ENCODE measurements around the gene UNKL. TPM values are rescaled to one million over a fixed set of nuclear protein-coding genes. Genes with fewer than 3 reads are reported as not detected.

UNKL gene
- total RNA-seq, 4 donors from 2014 or later: 31.8 to 38.8 (median 35.8) TPM

- no peak overlapping the region for H3K27ac ChIP-seq
- no peaks in the 10 kb centered on the region for H3K9me3 ChIP-seq
- H3K27me3 ChIP-seq: no peaks in the 10 kb centered on the region
- TF ChIP-seq POLR2A (IDR thresholded peaks at IDR 0.05): no peak
- TF ChIP-seq CTCF (IDR thresholded peaks at IDR 0.05 in 4 of 5, conservative IDR thresholded peaks at IDR 0.05 in 1 of 5): no peak
- DNase-seq (no peak), ATAC-seq (no peak)
- in situ Hi-C loops (cut with MboI; ENCODE audit: low sequenced_read_pairs in 4 of 4) (no loop called here), intact Hi-C loops (cut with DNase I; ENCODE audit: low total_unique reads) (no loop called here)
- H3K36me3 ChIP-seq: peaks cover 0 to 40% of the 10 kb centered on the region in 2 donors
- H3K4me3 ChIP-seq: no peak overlapping the region
- peaks cover 0 to 4% of the 10 kb centered on the region in 2 donors for H3K4me1 ChIP-seq
Observed at GRCh38 chr16:1403036-1403435, 11.5 kb downstream of the UNKL start.

- ATAC-seq (no peak), DNase-seq (no peak)
- H3K9me3 ChIP-seq: no peaks in the 10 kb centered on the region
- in situ Hi-C loops (cut with MboI; ENCODE audit: low sequenced_read_pairs in 4 of 4) (no loop called here), intact Hi-C loops (cut with DNase I; ENCODE audit: low total_unique reads) (no loop called here)
- H3K4me3 ChIP-seq: no peak overlapping the region
- peaks cover 0 to 40% of the 10 kb centered on the region in 2 donors for H3K36me3 ChIP-seq
- H3K4me1 ChIP-seq: no peaks in the 10 kb centered on the region
- no peak overlapping the region for H3K27ac ChIP-seq
- no peak for TF ChIP-seq CTCF (IDR thresholded peaks at IDR 0.05 in 4 of 5, conservative IDR thresholded peaks at IDR 0.05 in 1 of 5)
- TF ChIP-seq POLR2A (IDR thresholded peaks at IDR 0.05): no peak
- H3K27me3 ChIP-seq: no peaks in the 10 kb centered on the region
Observed at GRCh38 chr16:1401758-1402154, 12.7 kb downstream of the UNKL start.

GRCh38 chr16:1401061-1401757, 13.3 kb downstream of the UNKL start:
- intact Hi-C loops (cut with DNase I; ENCODE audit: low total_unique reads) (no loop called here), in situ Hi-C loops (cut with MboI; ENCODE audit: low sequenced_read_pairs in 4 of 4) (no loop called here)
- H3K27ac ChIP-seq: no peak overlapping the region
- DNase-seq (no peak), ATAC-seq (no peak)
- H3K4me1 ChIP-seq: no peaks in the 10 kb centered on the region
- peaks cover 0 to 38% of the 10 kb centered on the region in 2 donors for H3K36me3 ChIP-seq
- TF ChIP-seq POLR2A (IDR thresholded peaks at IDR 0.05) (no peak), CTCF (IDR thresholded peaks at IDR 0.05 in 4 of 5, conservative IDR thresholded peaks at IDR 0.05 in 1 of 5) (no peak)
- no peaks in the 10 kb centered on the region for H3K9me3 ChIP-seq
- H3K27me3 ChIP-seq: no peaks in the 10 kb centered on the region
- no peak overlapping the region for H3K4me3 ChIP-seq

GRCh38 chr16:1398826-1399581, 15.5 kb downstream of the UNKL start:
- Histone ChIP-seq H3K27ac (no peak overlapping the region), H3K4me3 (no peak overlapping the region), H3K9me3 (no peaks in the 10 kb centered on the region), H3K4me1 (no peaks in the 10 kb centered on the region), H3K36me3 (peaks cover 0 to 42% of the 10 kb centered on the region in 2 donors), H3K27me3 (no peaks in the 10 kb centered on the region)
- in situ Hi-C loops (cut with MboI; ENCODE audit: low sequenced_read_pairs in 4 of 4): no loop called here
- DNase-seq: no peak
- no peak for ATAC-seq
- no peak for TF ChIP-seq CTCF (IDR thresholded peaks at IDR 0.05 in 4 of 5, conservative IDR thresholded peaks at IDR 0.05 in 1 of 5)
- no peak for TF ChIP-seq POLR2A (IDR thresholded peaks at IDR 0.05)
- intact Hi-C loops (cut with DNase I; ENCODE audit: low total_unique reads): no loop called here
